ENCODE data around the gene POU6F1. TPM values are rescaled to one million over a fixed set of nuclear protein-coding genes. Genes with fewer than 3 reads are reported as not detected.

The POU6F1 gene
- total and polyA plus RNA-seq, 10 of the 15 experiments (the other 5 are each of a cell fraction or from before 2014, with no cell fraction given): 0.26 to 4.2 (median 1.2) TPM

- TF ChIP-seq IRF3 (IDR thresholded peaks at IDR 0.05) (no peak), TCF3 (IDR thresholded peaks at IDR 0.05; ENCODE audit: borderline replicate concordance, insufficient read depth, low read depth, low read length) (no peak), ASH2L (IDR thresholded peaks at IDR 0.05; ENCODE audit: borderline replicate concordance, low read depth) (no peak), SPI1 (IDR thresholded peaks at IDR 0.05; ENCODE audit: borderline replicate concordance, insufficient read depth, low read depth, low read length) (no peak)
Measured at GRCh38 chr12:51190820-51191219, 27.0 kb downstream of the POU6F1 start (continued).

- ChIA-PET POLR2A (interaction anchor here (2.0 kb wide), 1 partner anchor 49 kb away, joined by 5 read pairs; the partner anchor contains the start of gene DAZAP2), RAD21 (ENCODE audit: unreplicated experiment) (no interaction called here), SMC1A (ENCODE audit: uncharacterized antibody, unreplicated experiment) (interaction anchor here (3.2 kb wide), 1 partner anchor 12 kb away, joined by 11 read pairs; no protein-coding TSS in a partner anchor), CTCF (interaction anchor here (1.6 kb wide), 1 partner anchor 151 kb away, joined by 5 read pairs; no protein-coding TSS in a partner anchor)
- H4K20me1 ChIP-seq (ENCODE audit: control insufficient read depth, insufficient read depth): no peaks in the 10 kb centered on the region
- no peak overlapping the region for H3K4me3 ChIP-seq
- H3K4me1 ChIP-seq (ENCODE audit: control insufficient read depth, insufficient read depth, low read length): peaks cover 31% of the 10 kb centered on the region
- H3K79me2 ChIP-seq (ENCODE audit: control insufficient read depth, insufficient read depth, low read length): no peaks in the 10 kb centered on the region
- ATAC-seq (no peak), DNase-seq (ENCODE audit: low read depth, low spot score) (no peak), FAIRE-seq (no peak)
- H3K9me3 ChIP-seq (replicated peaks; ENCODE audit: control insufficient read depth, insufficient read depth, low read length): no peaks in the 10 kb centered on the region
- H3K27ac ChIP-seq (ENCODE audit: control insufficient read depth, insufficient read depth): no peak overlapping the region
- no peak overlapping the region for H3K9ac ChIP-seq (ENCODE audit: control insufficient read depth, insufficient read depth, low read length)
- no TSS peak for BruUV-seq (replicated peaks)
- in situ Hi-C loops (cut with MboI): no loop called here
- 95% methylated on average over 14 of the region's 14 CpGs for WGBS (ENCODE audit: insufficient coverage, insufficient replicate concordance, low lambda C conversion rate, missing lambda C conversion rate)
- H3K27me3 ChIP-seq (replicated peaks in 1 of 2; ENCODE audit: control insufficient read depth in 2 of 2, insufficient read depth in 2 of 2, low read length in 1 of 2): no peaks in the 10 kb centered on the region
- no peak overlapping the region for H2AFZ ChIP-seq (ENCODE audit: control insufficient read depth, low read depth, low read length)
- intact Hi-C loops (cut with micrococcal nuclease; ENCODE audit: unreplicated experiment): no loop called here
- TF ChIP-seq CHD1 (IDR thresholded peaks at IDR 0.05; ENCODE audit: low read depth, low read length) (no peak), KLF5 (IDR thresholded peaks at IDR 0.05; ENCODE audit: partially characterized antibody) (no peak), NFXL1 (IDR thresholded peaks at IDR 0.05; ENCODE audit: borderline replicate concordance) (no peak), NKRF (conservative IDR thresholded peaks at IDR 0.05) (no peak), LARP7 (IDR thresholded peaks at IDR 0.05) (no peak), ATF2 (IDR thresholded peaks at IDR 0.05; ENCODE audit: low read length) (no peak), DPF2 (IDR thresholded peaks at IDR 0.05) (no peak), PBX3 (IDR thresholded peaks at IDR 0.05; ENCODE audit: insufficient replicate concordance, low read depth, low read length) (no peak), MTA2 (IDR thresholded peaks at IDR 0.05; ENCODE audit: low read depth) (no peak), CEBPB (IDR thresholded peaks at IDR 0.05; ENCODE audit: borderline replicate concordance in 1 of 2, low read depth in 2 of 2, low read length in 2 of 2) (no peak), NFYA (IDR thresholded peaks at IDR 0.05; ENCODE audit: borderline replicate concordance, low read depth, low read length) (no peak), RAD21 (IDR thresholded peaks at IDR 0.05; ENCODE audit: insufficient read depth, low read depth, low read length) (no peak)
- no peak overlapping the region for H3K4me2 ChIP-seq (ENCODE audit: control insufficient read depth, insufficient read depth)
- H3K36me3 ChIP-seq (ENCODE audit: control insufficient read depth in 2 of 2, insufficient read depth in 2 of 2, low read length in 1 of 2): no peaks in the 10 kb centered on the region
Measured at GRCh38 chr12:51189790-51190355, 28.0 kb downstream of the POU6F1 start.
